SK-N-SH (cell line): ENCODE measurements around the gene ASS1. TPM values are rescaled to one million over a fixed set of nuclear protein-coding genes. Genes with fewer than 3 reads are reported as not detected.

Experiments used
- CTCF ChIA-PET: fragments of 300-600, 350-600 bp; formaldehyde crosslinking; extraction: SDS; loops from one replicate; lab custom pipeline; 2021; lab: Yijun Ruan, JAX
- POLR2A ChIA-PET: fragments of 350-600 bp; sonication (Branson Sonifier 250); formaldehyde crosslinking; extraction: SDS; loops from one replicate; lab custom pipeline; 2020; ENCODE audit warnings: antibody characterized with exemption, inconsistent platforms; lab: Yijun Ruan, JAX
- DNase-seq: peaks from one replicate; pipeline ENCODE4 v3.0.0; 2012
- H2AFZ ChIP-seq: fragments of 200-600 bp; sonication (generic); 2 replicates; pipeline ENCODE4 v1.8.1; 2016; ENCODE audit warnings: antibody characterized with exemption, mild to moderate bottlenecking, low read depth
- H3F3A ChIP-seq: fragments of 200-600 bp; sonication (generic); replicated peaks from 2 replicates; pipeline ENCODE3; 2016; ENCODE audit warnings: antibody characterized with exemption, mild to moderate bottlenecking; ENCODE audit not compliant: insufficient read depth
- H3K27ac ChIP-seq, 2 experiments: fragments of 200-500 bp in 1 of 2; fragments of 200-600 bp in 1 of 2; sonication (Bioruptor generic) in 1 of 2; sonication (generic), shearing (Covaris generic) in 1 of 2; 2 replicates each; pipeline versions ENCODE4 v1.5.1 to v1.6.1; 2014 to 2016; ENCODE audit warnings: low read depth in 2 of 2, inconsistent platforms in 1 of 2, low read length in 1 of 2, mild to moderate bottlenecking in 1 of 2, mixed read lengths in 1 of 2
- H3K27me3 ChIP-seq: fragments of 200-600 bp; sonication (generic), shearing (Covaris generic); 2 replicates; pipeline ENCODE4 v1.6.1; 2016; ENCODE audit warnings: mixed run types; ENCODE audit not compliant: insufficient read depth
- H3K36me3 ChIP-seq, 2 experiments: fragments of 200-500 bp in 1 of 2; fragments of 200-600 bp in 1 of 2; sonication (Bioruptor generic) in 1 of 2; sonication (generic) in 1 of 2; replicated peaks in 1 of 2; 2 replicates each; pipeline versions ENCODE3 to v1.5.1; 2014 to 2016; ENCODE audit warnings: low read length in 1 of 2, mild to moderate bottlenecking in 1 of 2; ENCODE audit not compliant: insufficient read depth in 2 of 2, control insufficient read depth in 1 of 2
- H3K4me1 ChIP-seq, 2 experiments: fragments of 200-500 bp in 1 of 2; fragments of 200-600 bp in 1 of 2; sonication (Bioruptor generic) in 1 of 2; sonication (generic), shearing (Covaris generic) in 1 of 2; 2 replicates each; pipeline versions ENCODE4 v1.5.1 to v1.6.1; 2014 to 2016; ENCODE audit warnings: low read depth in 1 of 2, low read length in 1 of 2, mixed run types in 1 of 2; ENCODE audit not compliant: insufficient read depth in 2 of 2, control insufficient read depth in 1 of 2
- H3K4me2 ChIP-seq: fragments of 200-600 bp; sonication (generic), shearing (Covaris generic); 2 replicates; pipeline ENCODE4 v1.6.1; 2017; ENCODE audit warnings: mixed run types
- H3K4me3 ChIP-seq, 2 experiments: fragments of 200-500 bp in 1 of 2; fragments of 200-600 bp in 1 of 2; sonication (Bioruptor generic) in 1 of 2; sonication (generic), shearing (Covaris generic) in 1 of 2; 2 replicates each; pipeline versions ENCODE4 v1.5.1 to v1.8.1; 2014 to 2016; ENCODE audit warnings: low read depth in 2 of 2, inconsistent platforms in 1 of 2, low read length in 1 of 2, mild to moderate bottlenecking in 1 of 2, mixed read lengths in 1 of 2, moderate library complexity in 1 of 2
- H3K79me2 ChIP-seq: fragments of 200-600 bp; sonication (generic); 2 replicates; pipeline ENCODE4 v1.8.1; 2017; ENCODE audit warnings: mild to moderate bottlenecking; ENCODE audit not compliant: insufficient read depth
- H3K9ac ChIP-seq: fragments of 200-600 bp; sonication (generic); 2 replicates; pipeline ENCODE4 v1.6.1; 2017; ENCODE audit warnings: mixed run types
- H3K9me2 ChIP-seq: fragments of 200-600 bp; sonication (generic); 2 replicates; pipeline ENCODE4 v1.6.1; 2017; ENCODE audit warnings: mixed run types
- H3K9me3 ChIP-seq: fragments of 200-600 bp; sonication (generic); 2 replicates; pipeline ENCODE4 v1.6.1; 2017; ENCODE audit warnings: mixed run types, mild to moderate bottlenecking, moderate library complexity
- H4K20me1 ChIP-seq: fragments of 200-600 bp; sonication (generic); 2 replicates; pipeline ENCODE4 v1.6.1; 2017; ENCODE audit warnings: mild to moderate bottlenecking, mixed run types; ENCODE audit not compliant: insufficient read depth
- ELF1 ChIP-seq: IDR thresholded peaks from 2 replicates; pipeline ENCODE4 v1.4.0; 2012
- EP300 ChIP-seq, 2 experiments: IDR thresholded peaks; 2 replicates each; pipeline versions ENCODE4 v1.4.0 to v1.6.1; 2012; ENCODE audit warnings: borderline replicate concordance in 1 of 2, low read depth in 1 of 2, low read length in 1 of 2
- EZH2phosphoT487 ChIP-seq: fragments of 200-600 bp; sonication (generic); IDR thresholded peaks from 2 replicates; pipeline ENCODE4 v1.6.1; 2017; ENCODE audit warnings: low read depth, mixed run types, mild to moderate bottlenecking, antibody characterized with exemption, moderate library complexity, borderline replicate concordance
- FOXJ3 ChIP-seq: sonication (generic); formaldehyde crosslinking; IDR thresholded peaks from 2 replicates; pipeline ENCODE4 v1.5.1; 2020; ENCODE audit warnings: mild to moderate bottlenecking, missing genetic modification reagents
- FOXM1 ChIP-seq: IDR thresholded peaks from 2 replicates; pipeline ENCODE4 v1.4.0; 2012; ENCODE audit warnings: low read depth, mild to moderate bottlenecking
- GABPA ChIP-seq: IDR thresholded peaks from 2 replicates; pipeline ENCODE4 v1.4.0; 2012; ENCODE audit warnings: low read depth, mild to moderate bottlenecking
- MXI1 ChIP-seq: IDR thresholded peaks from 2 replicates; pipeline ENCODE4 v1.6.1; 2012; ENCODE audit warnings: mild to moderate bottlenecking, low read depth, low read length, improper control_type of control experiment
- NRF1 ChIP-seq: IDR thresholded peaks from 2 replicates; pipeline ENCODE4 v1.6.1; 2012; ENCODE audit warnings: low read depth, mild to moderate bottlenecking, low read length
- POLR2AphosphoS5 ChIP-seq: IDR thresholded peaks from 2 replicates; pipeline ENCODE4 v1.6.1; 2012; ENCODE audit warnings: low read depth, low read length
- RAD21 ChIP-seq: IDR thresholded peaks from 2 replicates; pipeline ENCODE4 v1.6.1; 2012; ENCODE audit warnings: mild to moderate bottlenecking, low read length
- RCOR1 ChIP-seq: fragments of 150-350 bp; IDR thresholded peaks from 2 replicates; pipeline ENCODE4 v1.6.1; 2017; ENCODE audit warnings: antibody characterized with exemption, low read length
- RXRA ChIP-seq: IDR thresholded peaks from 2 replicates; pipeline ENCODE4 v1.4.0; 2012; ENCODE audit warnings: low read depth, mild to moderate bottlenecking, borderline replicate concordance
- TCF12 ChIP-seq: IDR thresholded peaks from 2 replicates; pipeline ENCODE4 v1.4.0; 2012
- WGBS: methylation state at CpG from one replicate; pipeline ENCODE4 v1.1.6; 2017; ENCODE audit warnings: low lambda C conversion rate; 5-methylcytosine and 5-hydroxymethylcytosine counted together
- polyA plus RNA-seq, 3 experiments: library from polyadenylated mRNA; depleted of rRNA; stranded (reverse); fragments of >200 nt; gene quantifications; 2 replicates each; pipeline ENCODE4 v1.2.3, GENCODE V29; 2012
- TF ChIP-seq, protein P1 (sequence below): fragments of 200-600 bp; sonication (generic); IDR thresholded peaks from 2 replicates; pipeline ENCODE4 v1.6.1; 2017; ENCODE audit warnings: antibody characterized with exemption, mild to moderate bottlenecking, moderate library complexity
- TF ChIP-seq, protein P2 (sequence below): IDR thresholded peaks from 2 replicates; pipeline ENCODE4 v1.4.0; 2012; ENCODE audit warnings: low read depth, borderline replicate concordance
- TF ChIP-seq, protein P3 (sequence below): fragments of 150-350 bp; IDR thresholded peaks from 2 replicates; pipeline ENCODE4 v1.6.1; 2016; ENCODE audit warnings: mild to moderate bottlenecking, low read depth, low read length
- TF ChIP-seq, protein P4 (sequence below): fragments of 150-350 bp; IDR thresholded peaks from 2 replicates; pipeline ENCODE4 v1.6.1; 2017; ENCODE audit warnings: antibody characterized with exemption, low read length, low read depth, borderline replicate concordance
- TF ChIP-seq, protein P5 (sequence below): IDR thresholded peaks from 2 replicates; pipeline ENCODE4; 2012
- TF ChIP-seq, protein P6 (sequence below): IDR thresholded peaks from 2 replicates; pipeline ENCODE4 v1.4.0; 2012; ENCODE audit warnings: low read depth

ASS1 gene
- polyA plus RNA-seq, 1 of the 3 experiments (the other 2 are of a cell fraction) = 0.59 TPM

DNA sequence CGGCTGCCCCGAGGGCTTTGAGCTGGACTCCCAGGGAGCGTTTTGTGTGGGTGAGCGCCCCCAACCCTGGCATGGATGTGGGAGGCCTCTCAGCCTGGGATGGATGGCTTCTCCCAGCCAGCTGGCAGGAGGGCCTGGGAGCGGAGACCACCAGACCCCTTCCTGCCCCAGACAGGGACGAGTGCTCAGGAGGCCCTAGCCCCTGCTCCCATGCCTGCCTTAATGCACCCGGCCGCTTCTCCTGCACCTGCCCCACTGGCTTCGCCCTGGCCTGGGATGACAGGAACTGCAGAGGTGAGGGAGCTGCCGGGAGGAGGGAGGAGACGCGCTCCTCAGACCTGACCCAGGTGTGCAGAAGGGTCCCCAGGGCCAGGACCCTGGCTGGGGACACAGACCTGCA lies 17.4 kb upstream of the ASS1 start:
- H4K20me1 ChIP-seq = no peaks in the 10 kb centered on the region

DNA sequence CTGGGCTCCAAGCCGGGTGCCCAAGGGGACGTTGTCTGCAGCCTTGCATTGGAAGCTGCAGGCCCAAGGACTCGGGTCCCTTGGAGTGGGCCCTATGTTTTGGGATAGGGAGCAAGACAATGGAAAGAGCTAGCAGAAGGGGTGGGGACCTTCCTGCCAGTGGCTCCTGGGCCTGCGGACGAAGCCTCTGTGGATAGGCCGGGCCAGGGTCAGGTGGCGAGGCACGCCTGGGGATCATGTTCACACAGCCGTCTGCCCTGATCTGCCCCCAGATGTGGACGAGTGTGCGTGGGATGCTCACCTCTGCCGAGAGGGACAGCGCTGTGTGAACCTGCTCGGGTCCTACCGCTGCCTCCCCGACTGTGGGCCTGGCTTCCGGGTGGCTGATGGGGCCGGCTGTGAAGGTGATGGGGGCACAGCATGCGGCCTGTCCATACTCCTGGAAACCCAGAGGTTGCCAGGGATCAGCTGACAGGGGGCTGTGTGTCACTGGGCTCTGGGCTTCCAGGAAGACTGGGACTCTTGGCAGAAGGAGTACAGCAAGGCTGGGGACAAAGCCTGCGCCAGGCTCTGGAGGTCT lies 16.6 kb upstream of the ASS1 start:
- H3K36me3 ChIP-seq = no peaks in the 10 kb centered on the region
- H3K27me3 ChIP-seq = no peaks in the 10 kb centered on the region; the same call in 1 of the 2 replicates
- no peak overlapping the region; a peak in 1 of 4 replicates for H3K27ac ChIP-seq
- peaks cover under 1 to 44% of the 10 kb centered on the region in 2 experiments; a peak in 3 of 4 replicates for H3K4me1 ChIP-seq
- CTCF ChIA-PET = interaction anchor here (1.1 to 1.6 kb wide), 3 partner anchors 8 to 340 kb away, joined by 3 to 4 read pairs (median 4); no protein-coding TSS in a partner anchor
- no peaks in the 10 kb centered on the region for H3K9me3 ChIP-seq
- H3K79me2 ChIP-seq = no peaks in the 10 kb centered on the region
- POLR2A ChIA-PET = no interaction called here
- no peak for DNase-seq
- no peak overlapping the region for H3K9ac ChIP-seq
- H3K9me2 ChIP-seq = no peaks in the 10 kb centered on the region
- no peak overlapping the region for H3K4me2 ChIP-seq
- no peak overlapping the region for H2AFZ ChIP-seq
- no peaks in the 10 kb centered on the region for H4K20me1 ChIP-seq
- H3F3A ChIP-seq = no peaks in the 10 kb centered on the region
- no peak overlapping the region for H3K4me3 ChIP-seq
- 90% methylated on average over 2 of the region's 20 CpGs for WGBS
- TF ChIP-seq GABPA (no peak), RCOR1 (no peak), EP300 (IDR thresholded peaks at IDR 0.05; ENCODE audit: borderline replicate concordance in 1 of 2, low read depth in 1 of 2, low read length in 1 of 2) (no peak), ELF1 (no peak), EZH2phosphoT487 (no peak), NRF1 (no peak), FOXJ3 (no peak), MXI1 (no peak), TCF12 (no peak), FOXM1 (no peak), RXRA (no peak)
- TF ChIP-seq, protein P1, sequence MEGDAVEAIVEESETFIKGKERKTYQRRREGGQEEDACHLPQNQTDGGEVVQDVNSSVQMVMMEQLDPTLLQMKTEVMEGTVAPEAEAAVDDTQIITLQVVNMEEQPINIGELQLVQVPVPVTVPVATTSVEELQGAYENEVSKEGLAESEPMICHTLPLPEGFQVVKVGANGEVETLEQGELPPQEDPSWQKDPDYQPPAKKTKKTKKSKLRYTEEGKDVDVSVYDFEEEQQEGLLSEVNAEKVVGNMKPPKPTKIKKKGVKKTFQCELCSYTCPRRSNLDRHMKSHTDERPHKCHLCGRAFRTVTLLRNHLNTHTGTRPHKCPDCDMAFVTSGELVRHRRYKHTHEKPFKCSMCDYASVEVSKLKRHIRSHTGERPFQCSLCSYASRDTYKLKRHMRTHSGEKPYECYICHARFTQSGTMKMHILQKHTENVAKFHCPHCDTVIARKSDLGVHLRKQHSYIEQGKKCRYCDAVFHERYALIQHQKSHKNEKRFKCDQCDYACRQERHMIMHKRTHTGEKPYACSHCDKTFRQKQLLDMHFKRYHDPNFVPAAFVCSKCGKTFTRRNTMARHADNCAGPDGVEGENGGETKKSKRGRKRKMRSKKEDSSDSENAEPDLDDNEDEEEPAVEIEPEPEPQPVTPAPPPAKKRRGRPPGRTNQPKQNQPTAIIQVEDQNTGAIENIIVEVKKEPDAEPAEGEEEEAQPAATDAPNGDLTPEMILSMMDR = no peak
- TF ChIP-seq, protein P2, sequence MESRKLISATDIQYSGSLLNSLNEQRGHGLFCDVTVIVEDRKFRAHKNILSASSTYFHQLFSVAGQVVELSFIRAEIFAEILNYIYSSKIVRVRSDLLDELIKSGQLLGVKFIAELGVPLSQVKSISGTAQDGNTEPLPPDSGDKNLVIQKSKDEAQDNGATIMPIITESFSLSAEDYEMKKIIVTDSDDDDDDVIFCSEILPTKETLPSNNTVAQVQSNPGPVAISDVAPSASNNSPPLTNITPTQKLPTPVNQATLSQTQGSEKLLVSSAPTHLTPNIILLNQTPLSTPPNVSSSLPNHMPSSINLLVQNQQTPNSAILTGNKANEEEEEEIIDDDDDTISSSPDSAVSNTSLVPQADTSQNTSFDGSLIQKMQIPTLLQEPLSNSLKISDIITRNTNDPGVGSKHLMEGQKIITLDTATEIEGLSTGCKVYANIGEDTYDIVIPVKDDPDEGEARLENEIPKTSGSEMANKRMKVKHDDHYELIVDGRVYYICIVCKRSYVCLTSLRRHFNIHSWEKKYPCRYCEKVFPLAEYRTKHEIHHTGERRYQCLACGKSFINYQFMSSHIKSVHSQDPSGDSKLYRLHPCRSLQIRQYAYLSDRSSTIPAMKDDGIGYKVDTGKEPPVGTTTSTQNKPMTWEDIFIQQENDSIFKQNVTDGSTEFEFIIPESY = no peak
- TF ChIP-seq, protein P3, sequence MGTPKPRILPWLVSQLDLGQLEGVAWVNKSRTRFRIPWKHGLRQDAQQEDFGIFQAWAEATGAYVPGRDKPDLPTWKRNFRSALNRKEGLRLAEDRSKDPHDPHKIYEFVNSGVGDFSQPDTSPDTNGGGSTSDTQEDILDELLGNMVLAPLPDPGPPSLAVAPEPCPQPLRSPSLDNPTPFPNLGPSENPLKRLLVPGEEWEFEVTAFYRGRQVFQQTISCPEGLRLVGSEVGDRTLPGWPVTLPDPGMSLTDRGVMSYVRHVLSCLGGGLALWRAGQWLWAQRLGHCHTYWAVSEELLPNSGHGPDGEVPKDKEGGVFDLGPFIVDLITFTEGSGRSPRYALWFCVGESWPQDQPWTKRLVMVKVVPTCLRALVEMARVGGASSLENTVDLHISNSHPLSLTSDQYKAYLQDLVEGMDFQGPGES = no peak

More for the DNA sequence above, 17.4 kb upstream of the ASS1 start:
- H3K9me3 ChIP-seq = no peaks in the 10 kb centered on the region
- H3K4me3 ChIP-seq = no peak overlapping the region
- ChIA-PET CTCF (interaction anchor here (0.9 to 1.3 kb wide), 5 partner anchors 23 to 339 kb away, joined by 3 to 4 read pairs (median 3); no protein-coding TSS in a partner anchor), POLR2A (no interaction called here)
- H3K27ac ChIP-seq = no peak overlapping the region
- no peaks in the 10 kb centered on the region; the same call in 1 of the 2 replicates for H3K27me3 ChIP-seq
- WGBS = 92% methylated on average over 7 of the region's 12 CpGs
- no peak overlapping the region for H3K9ac ChIP-seq
- DNase-seq = no peak
- TF ChIP-seq POLR2AphosphoS5 (no peak), RAD21 (no peak), MXI1 (no peak), FOXM1 (no peak), EP300 (IDR thresholded peaks at IDR 0.05; ENCODE audit: borderline replicate concordance in 1 of 2, low read depth in 1 of 2, low read length in 1 of 2) (no peak)
- TF ChIP-seq, protein P4, sequence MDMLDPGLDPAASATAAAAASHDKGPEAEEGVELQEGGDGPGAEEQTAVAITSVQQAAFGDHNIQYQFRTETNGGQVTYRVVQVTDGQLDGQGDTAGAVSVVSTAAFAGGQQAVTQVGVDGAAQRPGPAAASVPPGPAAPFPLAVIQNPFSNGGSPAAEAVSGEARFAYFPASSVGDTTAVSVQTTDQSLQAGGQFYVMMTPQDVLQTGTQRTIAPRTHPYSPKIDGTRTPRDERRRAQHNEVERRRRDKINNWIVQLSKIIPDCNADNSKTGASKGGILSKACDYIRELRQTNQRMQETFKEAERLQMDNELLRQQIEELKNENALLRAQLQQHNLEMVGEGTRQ = no peak
- TF ChIP-seq, protein P5, sequence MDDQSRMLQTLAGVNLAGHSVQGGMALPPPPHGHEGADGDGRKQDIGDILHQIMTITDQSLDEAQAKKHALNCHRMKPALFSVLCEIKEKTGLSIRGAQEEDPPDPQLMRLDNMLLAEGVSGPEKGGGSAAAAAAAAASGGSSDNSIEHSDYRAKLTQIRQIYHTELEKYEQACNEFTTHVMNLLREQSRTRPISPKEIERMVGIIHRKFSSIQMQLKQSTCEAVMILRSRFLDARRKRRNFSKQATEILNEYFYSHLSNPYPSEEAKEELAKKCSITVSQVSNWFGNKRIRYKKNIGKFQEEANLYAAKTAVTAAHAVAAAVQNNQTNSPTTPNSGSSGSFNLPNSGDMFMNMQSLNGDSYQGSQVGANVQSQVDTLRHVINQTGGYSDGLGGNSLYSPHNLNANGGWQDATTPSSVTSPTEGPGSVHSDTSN = no peak
- TF ChIP-seq, protein P6, sequence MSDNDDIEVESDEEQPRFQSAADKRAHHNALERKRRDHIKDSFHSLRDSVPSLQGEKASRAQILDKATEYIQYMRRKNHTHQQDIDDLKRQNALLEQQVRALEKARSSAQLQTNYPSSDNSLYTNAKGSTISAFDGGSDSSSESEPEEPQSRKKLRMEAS = no peak
- no peaks in the 10 kb centered on the region for H3K79me2 ChIP-seq
- H3K4me1 ChIP-seq = peaks cover 8 to 44% of the 10 kb centered on the region in 2 experiments
- no peaks in the 10 kb centered on the region for H3K9me2 ChIP-seq
- H2AFZ ChIP-seq = no peak overlapping the region
- H3K36me3 ChIP-seq = no peaks in the 10 kb centered on the region
- H3K4me2 ChIP-seq = no peak overlapping the region; the same call in 1 of the 2 replicates
- H3F3A ChIP-seq = no peaks in the 10 kb centered on the region
